Suprapubic skin (tissue), 4 donors: Measurements from ENCODE around the gene KAZALD1.

ENCODE experiments used
- EP300 ChIP-seq: sonication (generic); formaldehyde crosslinking; IDR thresholded peaks from one replicate; pipeline ENCODE4 v1.6.1; 2017; ENCODE audit warnings: antibody characterized with exemption
- POLR2A ChIP-seq, 2 donors: fragments of 450-650 bp; IDR thresholded peaks; one replicate each; pipeline ENCODE4 v1.6.1; 2017; ENCODE audit warnings: antibody characterized with exemption in 2 of 2, mild to moderate bottlenecking in 2 of 2, moderate library complexity in 2 of 2
- POLR2AphosphoS5 ChIP-seq, 3 donors: sonication (generic); formaldehyde crosslinking; IDR thresholded peaks; one replicate each; pipeline ENCODE4 v1.6.1; 2017; ENCODE audit warnings: antibody characterized with exemption in 3 of 3
- TF ChIP-seq, protein P1 (sequence below), 2 donors: fragments of 200-600 bp in 1 of 2; fragments of 450-650 bp in 1 of 2; sonication (generic) in 1 of 2; IDR thresholded peaks; one replicate each; pipeline ENCODE4 v1.5.1; 2016 to 2019; ENCODE audit warnings: antibody characterized with exemption in 2 of 2, mild to moderate bottlenecking in 1 of 2, moderate library complexity in 1 of 2

DNA sequence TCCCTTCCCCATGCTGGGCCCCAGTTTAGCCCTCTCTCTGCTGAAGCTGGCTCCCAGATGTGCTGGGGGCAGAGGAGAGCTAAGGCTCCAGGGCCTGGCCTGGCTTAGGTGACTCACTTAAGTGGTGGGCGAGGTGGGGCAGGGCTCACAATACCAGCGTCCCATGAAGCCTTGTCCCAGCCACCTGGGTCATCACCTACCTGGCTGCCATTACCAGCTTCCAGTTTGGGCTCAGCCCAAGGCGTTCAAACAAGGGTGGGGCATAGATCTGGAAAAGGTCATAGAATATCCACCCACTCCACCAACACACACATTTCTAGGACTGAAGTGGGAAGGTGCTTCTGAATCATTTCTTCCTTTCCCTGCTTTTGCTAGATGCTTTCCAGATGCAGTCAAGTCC lies 8.3 kb downstream of the KAZALD1 start:
- TF ChIP-seq, protein P1, sequence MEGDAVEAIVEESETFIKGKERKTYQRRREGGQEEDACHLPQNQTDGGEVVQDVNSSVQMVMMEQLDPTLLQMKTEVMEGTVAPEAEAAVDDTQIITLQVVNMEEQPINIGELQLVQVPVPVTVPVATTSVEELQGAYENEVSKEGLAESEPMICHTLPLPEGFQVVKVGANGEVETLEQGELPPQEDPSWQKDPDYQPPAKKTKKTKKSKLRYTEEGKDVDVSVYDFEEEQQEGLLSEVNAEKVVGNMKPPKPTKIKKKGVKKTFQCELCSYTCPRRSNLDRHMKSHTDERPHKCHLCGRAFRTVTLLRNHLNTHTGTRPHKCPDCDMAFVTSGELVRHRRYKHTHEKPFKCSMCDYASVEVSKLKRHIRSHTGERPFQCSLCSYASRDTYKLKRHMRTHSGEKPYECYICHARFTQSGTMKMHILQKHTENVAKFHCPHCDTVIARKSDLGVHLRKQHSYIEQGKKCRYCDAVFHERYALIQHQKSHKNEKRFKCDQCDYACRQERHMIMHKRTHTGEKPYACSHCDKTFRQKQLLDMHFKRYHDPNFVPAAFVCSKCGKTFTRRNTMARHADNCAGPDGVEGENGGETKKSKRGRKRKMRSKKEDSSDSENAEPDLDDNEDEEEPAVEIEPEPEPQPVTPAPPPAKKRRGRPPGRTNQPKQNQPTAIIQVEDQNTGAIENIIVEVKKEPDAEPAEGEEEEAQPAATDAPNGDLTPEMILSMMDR (IDR thresholded peaks at IDR 0.05): no peak
- no peak for TF ChIP-seq POLR2AphosphoS5 (IDR thresholded peaks at IDR 0.05)
- no peak for TF ChIP-seq EP300
- no peak for TF ChIP-seq POLR2A (IDR thresholded peaks at IDR 0.05)
